Muscle of leg (tissue), 11 donors: Measurements from ENCODE around the gene CDKN2A. TPM values are rescaled to one million over a fixed set of nuclear protein-coding genes. Genes with fewer than 3 reads are reported as not detected.
A peak's percentile ranks its signal among the peaks of the same experiment; 100 is the strongest.

Source experiments
- DNase-seq: peaks from one replicate; pipeline ENCODE4 v3.0.0; 2013
- H3K27ac ChIP-seq: one replicate; pipeline ENCODE4 v1.5.1; 2013; ENCODE audit warnings: mild to moderate bottlenecking, low read length, control low read depth
- H3K27me3 ChIP-seq: one replicate; pipeline ENCODE4 v1.6.1; 2013; ENCODE audit warnings: low read length; ENCODE audit not compliant: control insufficient read depth, insufficient read depth
- H3K36me3 ChIP-seq: one replicate; pipeline ENCODE4 v1.6.1; 2013; ENCODE audit warnings: low read length; ENCODE audit not compliant: control insufficient read depth, insufficient read depth
- H3K4me1 ChIP-seq: one replicate; pipeline ENCODE4 v1.6.1; 2013; ENCODE audit warnings: low read length; ENCODE audit not compliant: control insufficient read depth, insufficient read depth
- H3K4me3 ChIP-seq: one replicate; pipeline ENCODE4 v1.5.1; 2013; ENCODE audit warnings: low read length, control low read depth
- H3K9me3 ChIP-seq: replicated peaks from 2 replicates; pipeline ENCODE4 v1.6.1; 2013; ENCODE audit warnings: low read depth, low read length; ENCODE audit not compliant: control insufficient read depth
- WGBS: methylation state at CpG from one replicate; pipeline ENCODE4 v1.1.5; 2013; ENCODE audit warnings: missing lambda C conversion rate; ENCODE audit not compliant: insufficient coverage; 5-methylcytosine and 5-hydroxymethylcytosine counted together
- polyA plus RNA-seq, 8 donors: library from polyadenylated mRNA; unstranded; fragments of 120-200 nt; gene quantifications; one replicate each; pipeline versions ENCODE4 v1.2.1 to v1.2.3, GENCODE V29; 2013; ENCODE audit warnings: inconsistent platforms in 1 of 8, low replicate concordance in 1 of 8; ENCODE audit not compliant: insufficient read length in 8 of 8, insufficient read depth in 1 of 8
- total RNA-seq: library from RNA; stranded (reverse); fragments of 120-200 nt; gene quantifications from one replicate; pipeline ENCODE4 v1.2.4, GENCODE V29; 2013

Gene CDKN2A
- total and polyA plus RNA-seq, 9 donors = 0.20 to 0.49 (median 0.24) TPM; not detected in 1

- no peak overlapping the region for H3K4me3 ChIP-seq
- no peaks in the 10 kb centered on the region for H3K27me3 ChIP-seq
- no peak overlapping the region for H3K27ac ChIP-seq
- DNase-seq = no peak
- no CpG with 5 or more reads among the region's 1 CpG for WGBS
- H3K36me3 ChIP-seq = no peaks in the 10 kb centered on the region
- H3K4me1 ChIP-seq = no peaks in the 10 kb centered on the region
- H3K9me3 ChIP-seq = no peaks in the 10 kb centered on the region
Measured at GRCh38 chr9:21923694-21924093, 70.5 kb downstream of the CDKN2A start.

DNA sequence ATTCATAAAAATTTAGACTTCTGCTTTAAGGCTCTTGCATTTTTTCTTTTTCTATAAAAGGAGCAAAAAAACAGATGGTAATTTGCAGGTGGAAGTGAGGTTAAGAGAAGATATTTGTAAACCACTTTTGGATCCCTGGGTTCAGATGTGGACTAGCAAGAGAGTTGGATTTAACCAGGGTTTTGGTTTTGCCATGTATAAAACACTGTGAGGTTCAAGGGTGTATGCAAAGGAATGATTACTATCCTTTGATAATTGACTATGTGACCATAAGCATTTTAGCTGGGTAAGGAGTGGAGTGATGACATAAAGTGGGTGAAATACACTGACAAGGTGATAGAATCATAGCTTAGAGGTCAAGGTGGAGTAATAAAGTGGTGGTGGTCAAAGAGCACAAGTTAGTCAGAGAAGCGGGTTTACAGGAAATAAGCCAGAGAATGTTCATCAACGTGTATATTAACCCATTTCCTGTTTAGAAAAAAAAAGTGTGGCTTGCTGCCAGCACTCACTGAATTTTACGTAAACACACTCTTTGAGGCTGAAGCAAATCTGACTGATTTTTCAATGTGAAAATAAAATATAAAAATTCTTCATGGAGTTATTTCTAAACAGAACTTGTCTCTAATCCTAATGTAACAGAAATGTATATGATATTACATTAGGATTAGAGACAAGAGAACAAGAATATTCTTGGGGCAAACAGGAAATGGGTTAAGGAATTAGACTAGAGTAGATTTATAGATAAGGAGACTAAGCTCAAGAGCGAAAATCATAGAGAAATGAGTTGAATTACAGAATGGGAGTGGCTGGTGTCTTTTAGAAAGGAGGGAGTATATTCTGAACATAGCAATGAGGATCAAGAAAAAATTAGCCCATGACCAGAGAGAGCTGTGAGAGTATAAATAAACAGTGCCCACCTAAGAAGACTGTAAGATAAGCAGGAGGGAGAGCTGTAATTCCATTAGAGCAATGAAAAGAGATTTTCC lies 74.5 kb downstream of the CDKN2A start:
- DNase-seq = peak; percentile 18
- Histone ChIP-seq H3K9me3 (peaks cover 7% of the 10 kb centered on the region), H3K4me3 (no peak overlapping the region), H3K27ac (no peak overlapping the region), H3K27me3 (no peaks in the 10 kb centered on the region), H3K4me1 (no peaks in the 10 kb centered on the region), H3K36me3 (no peaks in the 10 kb centered on the region)
- 50% methylated on average over 1 of the region's 4 CpGs for WGBS

Other genes with a start within 250 kb of the CDKN2A start
- 27.0 TPM for gene MTAP, start 191.8 kb downstream of the CDKN2A start, total RNA-seq
- 10 to 100 TPM; 16.1 to 24.4 (median 22.8) TPM for gene MTAP, start 191.8 kb downstream of the CDKN2A start, polyA plus RNA-seq
- gene CDKN2B-AS1, start 399 bp upstream of the CDKN2A start, total RNA-seq = 0.18 TPM
- gene CDKN2B-AS1, start 399 bp upstream of the CDKN2A start, polyA plus RNA-seq = under 1 TPM in 5 of 8 donors, not detected in 3; 0.11 to 0.29 (median 0.14) TPM
- gene CDKN2B, start 14.9 kb upstream of the CDKN2A start, total RNA-seq = 0.31 TPM
- gene CDKN2B, start 14.9 kb upstream of the CDKN2A start, polyA plus RNA-seq = 1 to 10 TPM in 1 of 8 donors, under 1 TPM in 7; 0.27 to 3.4 (median 0.58) TPM